ENCODE results near the gene LMTK3.
"Not testable (repeated sequence)": the region's sequence is repeated elsewhere in the genome, so short reads cannot be mapped to it uniquely, and the experiment has no call there.

LMTK3 gene

GRCh38 chr19:48538057-48538456 lies 26.4 kb upstream of the LMTK3 start:
- DNase-seq, ATAC-seq: not testable (repeated sequence)

- DNase-seq (no peak), ATAC-seq (no peak)
Observed at GRCh38 chr19:48537541-48537940, 25.9 kb upstream of the LMTK3 start.

DNA sequence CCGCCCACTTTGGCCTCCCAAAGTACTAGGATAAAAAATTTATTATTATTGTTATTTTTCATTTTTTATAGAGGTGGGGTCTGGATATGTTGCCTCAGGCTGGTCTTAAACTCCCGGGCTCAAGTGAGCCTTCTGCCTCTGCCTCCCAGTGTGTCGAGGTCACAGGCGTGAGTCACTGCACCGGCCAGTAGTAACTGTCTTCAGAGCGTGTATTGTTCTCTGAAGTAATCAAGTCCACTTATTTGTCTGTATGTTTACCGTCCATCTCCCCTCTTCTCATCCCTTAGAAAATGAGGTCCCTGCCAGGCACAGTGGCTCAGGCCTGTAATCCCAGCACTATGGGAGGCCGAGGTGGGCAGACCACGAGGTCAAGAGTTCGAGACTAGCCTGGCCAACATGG lies 22.1 kb upstream of the LMTK3 start:
- DNase-seq = no peak

GRCh38 chr19:48530770-48531169 lies 19.1 kb upstream of the LMTK3 start:
- ATAC-seq (no peak), DNase-seq (no peak)

More for the DNA sequence above, 22.1 kb upstream of the LMTK3 start:
- no peak for ATAC-seq

DNA sequence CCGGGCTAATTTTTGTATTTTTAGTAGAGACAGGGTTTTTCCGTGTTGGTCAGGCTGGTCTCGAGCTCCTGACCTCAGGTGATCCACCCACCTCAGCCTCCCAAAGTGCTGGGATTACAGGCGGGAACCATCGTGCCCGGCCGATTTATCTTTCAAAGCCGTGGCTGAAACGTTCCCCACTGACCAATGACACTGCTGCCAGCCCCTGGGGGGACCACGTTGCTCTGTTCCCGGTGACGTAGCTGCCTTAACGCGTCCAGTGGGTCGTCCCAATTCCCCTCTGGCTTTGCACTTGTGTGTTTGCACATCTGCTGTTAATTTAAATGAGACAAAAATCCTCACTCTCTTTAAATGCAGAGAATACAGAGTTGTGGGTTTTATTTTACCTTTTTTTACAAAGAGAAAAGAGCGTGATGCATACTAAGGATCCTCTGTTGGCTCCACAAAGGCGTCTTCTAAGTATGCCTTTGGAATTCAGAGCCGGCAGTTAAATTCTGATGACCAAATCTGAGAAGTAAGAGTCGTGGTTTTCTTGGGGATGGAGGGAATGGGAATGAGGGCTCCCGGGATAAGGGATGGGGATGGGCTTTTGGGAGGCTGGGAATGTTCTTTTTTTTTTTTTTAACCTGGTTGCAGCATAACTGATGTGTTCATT lies 18.6 kb upstream of the LMTK3 start:
- DNase-seq = no peak
- no peak for ATAC-seq

DNA sequence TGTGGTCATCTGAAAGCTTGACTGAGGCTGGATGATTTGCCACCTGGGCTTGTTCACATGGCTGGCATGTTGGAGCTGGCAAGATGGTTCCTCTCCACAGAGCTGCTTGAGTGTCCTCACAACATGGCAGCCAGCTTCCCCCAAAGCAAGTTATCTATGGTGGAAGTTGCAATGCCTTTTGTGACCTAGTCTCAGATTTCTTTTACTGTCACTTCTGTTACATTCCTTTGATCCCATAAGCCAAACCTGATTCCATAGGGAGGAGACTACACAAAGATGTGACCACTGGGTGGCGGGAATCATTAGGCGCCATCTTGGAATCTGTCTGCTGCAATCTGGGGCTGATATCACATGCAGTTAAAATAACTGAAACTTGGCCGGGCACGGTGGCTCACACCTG lies 17.5 kb upstream of the LMTK3 start:
- no peak for DNase-seq

DNA sequence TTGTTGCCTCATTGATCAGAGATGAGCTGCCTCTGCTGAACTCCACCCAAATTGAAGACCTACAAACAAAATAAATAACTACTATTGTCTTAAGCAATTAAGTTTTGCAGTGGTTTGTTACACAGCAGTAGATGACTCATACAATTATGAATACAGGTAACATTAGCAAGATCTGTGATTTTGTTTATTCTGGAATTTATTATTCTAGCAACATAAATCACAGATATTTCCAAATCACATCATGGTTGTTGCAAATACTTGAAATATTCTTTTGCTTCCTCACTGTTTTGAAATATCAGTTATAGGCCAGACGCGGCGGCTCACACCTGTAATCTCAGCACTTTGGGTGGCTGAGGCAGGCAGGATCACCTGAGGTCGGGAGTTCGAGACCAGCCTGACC lies 13.1 kb upstream of the LMTK3 start:
- no peak for ATAC-seq
- no peak for DNase-seq

More for the DNA sequence above, 17.5 kb upstream of the LMTK3 start:
- no peak for ATAC-seq

DNA sequence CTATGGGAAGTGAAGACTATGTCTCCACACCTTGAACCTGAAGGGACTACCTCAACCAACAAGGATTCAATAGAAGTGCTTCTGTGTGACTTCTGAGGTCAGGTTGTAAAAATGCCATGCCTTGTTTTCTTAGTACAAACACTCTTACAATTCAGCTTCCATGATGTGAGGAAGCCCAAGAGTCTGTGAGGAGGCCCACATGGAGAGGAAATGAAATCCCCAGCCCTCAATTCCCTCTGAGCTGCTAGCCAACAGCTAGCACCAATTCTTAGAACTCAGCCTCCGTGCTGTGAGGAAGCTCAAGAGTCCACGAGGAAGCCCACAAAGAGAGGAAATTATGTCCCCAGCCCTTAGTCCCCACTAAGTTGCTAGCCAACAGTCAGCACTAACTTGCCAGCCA lies 12.6 kb upstream of the LMTK3 start:
- DNase-seq (no peak), ATAC-seq (no peak)

DNA sequence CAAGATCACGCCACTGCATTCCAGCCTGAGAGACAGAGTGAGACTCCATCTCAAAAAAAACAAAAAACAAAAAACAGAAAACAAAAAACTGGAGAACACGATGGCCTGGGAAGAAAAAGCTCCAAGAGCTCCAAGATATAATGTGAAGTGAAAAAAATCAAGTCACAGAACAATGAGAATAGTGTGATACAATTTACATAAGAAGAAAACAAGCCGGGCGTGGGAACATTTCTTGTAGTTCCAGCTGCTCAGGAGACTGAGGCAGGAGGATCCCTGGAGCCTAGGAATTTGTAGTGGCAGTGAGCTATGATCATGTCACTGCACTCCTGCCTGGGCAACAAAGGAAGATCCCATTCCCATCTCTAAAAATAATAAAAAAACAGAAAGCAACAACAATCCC lies 8.5 kb upstream of the LMTK3 start:
- no peak for ATAC-seq

DNA sequence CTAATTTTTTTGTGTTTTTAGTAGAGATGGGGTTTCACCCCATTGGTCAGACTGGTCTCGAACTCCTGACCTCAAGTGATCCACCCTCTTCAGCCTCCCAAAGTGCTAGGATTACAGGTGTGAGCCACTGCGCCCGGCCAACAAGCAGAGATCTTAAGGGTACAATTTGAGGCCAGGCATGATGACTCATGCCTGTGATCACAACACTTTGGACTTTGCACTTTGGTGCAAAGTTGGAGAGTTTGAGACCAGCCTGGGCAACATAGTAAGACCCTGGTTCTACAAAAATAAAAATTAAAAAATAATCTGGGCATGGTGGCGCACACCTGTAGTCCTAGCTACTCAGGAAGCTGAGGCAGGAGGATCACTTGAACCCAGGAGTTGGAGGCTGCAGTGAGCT lies 7.8 kb upstream of the LMTK3 start:
- not testable (repeated sequence) for ATAC-seq, DNase-seq

More for the DNA sequence above, 8.5 kb upstream of the LMTK3 start:
- no peak for DNase-seq

DNA sequence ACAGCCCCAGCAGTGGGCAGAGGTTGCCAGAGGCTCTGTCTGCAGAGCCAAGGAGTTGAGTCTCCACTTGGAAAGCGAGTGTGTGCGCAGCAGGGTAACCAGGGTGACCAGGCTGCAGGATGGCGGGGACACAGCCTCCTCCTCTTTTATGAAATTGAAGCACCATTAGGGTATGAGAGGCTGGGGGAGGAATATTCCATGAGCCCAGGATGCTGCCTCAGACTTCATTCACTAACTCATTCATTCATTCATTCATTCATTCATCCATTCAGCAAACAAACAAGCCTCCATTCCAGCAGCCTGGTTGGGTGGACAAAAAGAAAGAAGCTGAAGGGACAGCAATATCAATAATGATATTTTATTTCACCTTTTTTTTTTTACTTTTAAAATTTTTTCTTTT lies 6.6 kb upstream of the LMTK3 start:
- DNase-seq = no peak
- no peak for ATAC-seq

- DNase-seq = no peak
- no peak for ATAC-seq
Observed at GRCh38 chr19:48516536-48516935, 4.9 kb upstream of the LMTK3 start.

- no peak for ATAC-seq
- no peak for DNase-seq
Observed at GRCh38 chr19:48514123-48514458, 2.5 kb upstream of the LMTK3 start.

DNA sequence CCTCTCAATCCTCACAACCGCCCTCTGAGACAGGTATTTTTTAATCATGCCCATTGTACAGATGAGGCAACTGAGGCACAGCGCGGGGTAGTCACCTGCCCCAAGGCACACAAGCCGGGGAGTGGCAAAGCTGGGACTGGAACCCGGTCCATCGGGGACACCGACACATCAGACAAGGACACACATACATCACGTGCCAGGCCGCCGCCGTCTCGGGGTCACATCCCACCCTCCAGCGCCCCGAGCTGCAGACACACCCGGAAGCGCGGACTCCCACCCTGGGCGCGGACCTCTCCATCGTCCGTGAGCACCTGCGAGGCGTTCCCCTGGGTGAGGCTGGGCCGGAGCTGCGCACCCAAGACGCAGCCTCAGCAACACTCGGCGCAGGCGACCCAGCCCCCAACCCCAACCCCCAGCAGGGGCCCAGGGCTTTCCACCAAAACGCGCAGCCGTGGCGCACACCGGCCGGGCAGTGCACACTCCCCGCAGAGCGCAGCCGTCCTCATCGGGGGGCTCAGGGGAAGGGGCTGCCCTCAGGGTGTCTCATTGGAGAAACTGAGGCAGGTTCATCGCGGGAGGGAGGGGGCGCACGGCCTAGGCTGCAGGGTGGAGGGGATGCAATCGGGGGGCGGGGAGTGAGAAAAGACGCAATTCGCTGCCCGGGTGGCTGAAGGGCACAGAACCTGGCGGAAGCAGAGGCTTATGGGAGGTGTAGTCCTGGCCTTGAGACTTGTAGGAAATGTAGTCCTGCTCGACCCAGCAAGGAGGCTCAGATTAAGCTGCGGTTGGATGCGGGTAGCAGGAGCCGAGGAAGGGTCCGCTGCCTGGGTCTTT lies 1.9 kb upstream of the LMTK3 start:
- ATAC-seq = peak; percentile 78
- peak; percentile 73 for DNase-seq

GRCh38 chr19:48512504-48513288 lies 1.1 kb upstream of the LMTK3 start:
- ATAC-seq (no peak), DNase-seq (no peak)

GRCh38 chr19:48511321-48511731 lies 309 bp downstream of the LMTK3 start:
- no peak for ATAC-seq
- no peak for DNase-seq

DNA sequence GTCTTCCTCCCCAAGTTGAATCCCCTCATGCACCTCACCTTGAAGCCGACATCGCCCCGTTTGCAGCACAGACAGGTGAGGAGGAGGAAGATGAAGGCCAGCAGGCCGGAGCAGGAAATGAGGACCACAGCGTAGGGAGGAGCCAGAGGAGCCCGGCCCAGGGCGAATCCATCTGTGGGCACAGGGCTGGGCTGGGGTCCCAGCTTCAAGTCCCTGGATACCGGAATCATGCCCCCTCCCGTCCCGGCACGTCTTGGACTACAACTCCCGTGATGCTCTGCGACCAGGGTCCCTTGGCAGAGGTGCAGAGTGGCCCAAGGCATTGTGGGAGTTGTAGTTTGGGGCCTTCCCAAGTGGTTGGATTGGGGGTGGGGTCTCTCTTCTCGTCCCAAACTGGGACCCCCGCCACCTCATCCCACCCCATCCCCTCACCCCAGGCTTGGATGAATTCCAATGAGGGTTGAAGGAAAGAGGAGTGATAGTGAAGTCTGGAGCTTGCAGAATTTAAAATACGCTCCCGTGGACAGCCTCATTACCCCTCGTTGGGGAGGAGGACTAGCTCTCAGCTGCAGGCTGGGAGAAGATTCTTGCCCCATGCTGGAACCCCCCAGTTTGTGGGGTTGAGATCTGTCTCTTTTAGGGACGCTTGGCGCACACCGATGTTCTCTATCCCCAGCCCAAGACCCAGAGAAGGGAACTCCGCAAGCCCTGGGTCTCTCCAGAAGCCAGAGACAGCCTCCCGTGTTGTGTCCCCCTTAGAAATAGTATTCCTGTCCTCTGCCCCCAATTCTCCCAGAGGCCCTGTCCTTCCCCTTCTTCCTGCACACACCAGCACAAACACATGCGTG lies 990 bp downstream of the LMTK3 start:
- DNase-seq = peak; percentile 77
- ATAC-seq = peak; percentile 63

DNA sequence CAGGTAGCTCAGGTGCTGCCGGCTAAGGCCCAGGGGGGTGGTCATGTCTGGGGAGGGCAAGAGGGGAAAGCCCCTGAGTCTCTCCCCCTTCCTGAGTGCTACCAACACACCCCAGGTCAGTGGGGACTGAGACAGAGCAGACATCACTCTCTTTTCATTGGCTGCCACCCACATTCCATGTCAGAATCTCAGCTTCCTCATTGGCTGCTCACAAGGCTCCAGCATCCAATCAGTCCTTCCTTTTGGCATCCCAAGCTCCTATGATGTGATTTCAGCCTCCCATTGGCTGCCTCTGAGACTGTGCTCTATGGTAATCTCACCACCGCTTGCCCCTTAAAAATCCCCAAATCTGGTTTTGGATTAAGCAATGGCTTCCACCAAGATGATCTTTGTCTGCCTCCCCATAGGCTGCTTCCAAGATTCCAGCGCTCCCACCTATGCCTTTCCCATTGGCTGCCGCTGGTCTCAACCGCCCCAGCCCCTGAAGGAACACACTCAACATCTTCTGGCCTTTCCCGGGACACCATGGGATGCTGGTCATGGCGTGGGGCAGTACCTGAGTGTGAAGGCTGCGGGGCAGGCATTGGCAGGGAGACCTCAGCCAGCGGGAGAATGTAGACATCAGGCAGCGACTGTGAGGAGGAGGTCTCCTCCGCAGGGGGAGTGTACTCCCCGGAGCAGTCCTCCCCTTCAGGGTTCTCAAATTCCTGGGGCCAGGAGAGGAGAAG lies 2.0 kb downstream of the LMTK3 start:
- ATAC-seq = no peak
- no peak for DNase-seq

GRCh38 chr19:48508729-48509411 lies 2.8 kb downstream of the LMTK3 start:
- ATAC-seq (no peak), DNase-seq (no peak)

DNA sequence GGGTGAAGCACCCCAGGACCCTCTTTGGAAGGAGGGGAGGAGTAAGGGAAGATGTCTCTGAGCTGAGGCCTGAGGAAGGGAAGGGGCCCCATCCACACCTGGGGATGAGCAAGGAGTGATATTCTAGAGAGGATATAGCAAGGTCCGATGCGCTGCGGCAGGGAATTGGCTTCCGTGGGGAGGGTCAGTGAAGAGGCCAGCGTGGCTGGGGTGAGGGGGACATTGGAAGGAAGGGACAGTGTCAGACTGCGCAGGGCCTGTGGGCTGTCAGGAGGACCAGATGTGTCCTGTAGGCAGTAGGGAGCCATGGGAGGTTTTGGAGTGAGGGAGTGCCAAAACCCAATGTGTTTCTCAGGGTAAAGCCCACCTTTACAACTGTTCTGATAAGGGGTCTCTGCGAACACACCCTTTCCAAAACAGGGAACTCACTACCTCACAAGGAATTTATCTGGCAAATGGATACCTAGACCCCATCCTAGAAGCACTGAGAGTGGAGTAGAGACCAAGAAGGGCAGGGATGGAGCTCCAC lies 3.7 kb downstream of the LMTK3 start:
- DNase-seq (no peak), ATAC-seq (no peak)

All from stimulated activated naive CD8-positive, alpha-beta T cell treated with anti-CD3 and anti-CD28 coated beads, Interleukin-15, Interleukin-2, amounts not matched to agents 100 U/mL and 50 U/mL, for 24 hours (primary cell).